Fibroblast of lung (primary cell): ENCODE data around the gene NEDD4L.

ENCODE experiments used
- CTCF ChIP-seq, 2 donors: IDR thresholded peaks in 1 of 2; conservative IDR thresholded peaks in 1 of 2; 1 replicate in 1 of 2; 2 replicates in 1 of 2; pipeline ENCODE4 v1.5.1; 2011 to 2012; ENCODE audit warnings: low read length in 2 of 2, control low read depth in 1 of 2, inconsistent platforms in 1 of 2, low read depth in 1 of 2, mild to moderate bottlenecking in 1 of 2
- EZH2 ChIP-seq: IDR thresholded peaks from 2 replicates; pipeline ENCODE4 v1.5.1; 2012; ENCODE audit warnings: low read length, control low read depth, mild to moderate bottlenecking; ENCODE audit errors: missing control alignments

DNA sequence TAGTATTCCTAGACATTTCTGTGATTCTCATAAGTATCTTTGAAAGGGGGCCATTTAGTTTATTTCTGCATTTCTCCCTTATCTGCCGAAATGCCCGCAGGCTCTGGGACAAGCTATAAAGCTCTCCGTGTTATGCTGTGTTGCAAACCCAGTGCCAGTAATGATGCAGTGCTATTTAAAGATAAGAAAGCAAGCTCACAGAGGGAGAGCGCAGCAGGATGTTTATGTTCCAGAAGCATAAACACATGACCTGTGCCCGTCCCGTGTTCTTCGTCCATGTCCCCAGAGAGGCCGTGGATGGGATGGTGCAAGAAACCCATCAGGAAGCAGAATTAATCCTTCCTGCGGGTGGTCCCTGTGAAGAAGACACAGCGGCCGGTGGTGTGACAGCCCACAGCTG lies 99.4 kb downstream of the NEDD4L start:
- no peak for TF ChIP-seq CTCF (conservative IDR thresholded peaks at IDR 0.05 in 1 of 2, IDR thresholded peaks at IDR 0.05 in 1 of 2; ENCODE audit: low read depth in 1 of 2, low read length in 2 of 2)
- no peak for TF ChIP-seq EZH2
